DND-41 (cell line): ENCODE data around the gene ESCO1.
"Not testable (repeated sequence)": the region's sequence is repeated elsewhere in the genome, so short reads cannot be mapped to it uniquely, and the experiment has no call there.

ENCODE experiments used
- CTCF ChIP-seq: IDR thresholded peaks from 2 replicates; pipeline ENCODE4 v1.5.1; 2012; ENCODE audit warnings: borderline replicate concordance, low read length, moderate library complexity, mild to moderate bottlenecking; ENCODE audit not compliant: poor library complexity, severe bottlenecking; ENCODE audit errors: extremely low read depth
- EZH2 ChIP-seq: IDR thresholded peaks from 3 replicates; pipeline ENCODE4 v1.6.1; 2012; ENCODE audit warnings: borderline replicate concordance, low read depth, mild to moderate bottlenecking, moderate library complexity, low read length, inconsistent platforms; ENCODE audit not compliant: severe bottlenecking

DNA sequence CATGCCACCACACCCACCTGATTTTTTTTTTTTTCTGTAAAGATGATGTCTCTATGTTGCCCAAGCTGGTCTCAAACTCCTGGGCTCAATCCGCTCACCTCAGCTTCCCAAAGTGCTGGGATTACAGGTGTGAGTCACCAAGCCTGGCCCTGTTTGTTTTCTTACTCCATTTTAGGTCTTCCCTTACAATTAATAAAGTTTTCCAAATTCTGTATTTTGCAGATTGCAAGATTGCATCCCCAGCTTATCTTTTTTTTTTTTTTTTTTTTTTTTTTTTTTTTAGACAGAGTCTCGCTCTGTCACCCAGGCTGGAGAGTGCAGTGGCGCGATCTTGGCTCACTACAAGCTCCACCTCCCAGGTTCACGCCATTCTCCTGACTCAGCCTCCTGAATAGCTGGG is 39.9 kb upstream of the ESCO1 start:
- not testable (repeated sequence) for TF ChIP-seq CTCF, EZH2
